NCI-H2107 treated with DMSO at 0.1 percent for 48 hours (cell line): ENCODE measurements around the gene ATG4C.
"Not testable (repeated sequence)": the region's sequence is repeated elsewhere in the genome, so short reads cannot be mapped to it uniquely, and the experiment has no call there.

Experiments
- DNase-seq: peaks from one replicate; lab custom pipeline; 2025; ENCODE audit not compliant: unreplicated experiment; lab: John Stamatoyannopoulos, UW

Gene ATG4C

DNA sequence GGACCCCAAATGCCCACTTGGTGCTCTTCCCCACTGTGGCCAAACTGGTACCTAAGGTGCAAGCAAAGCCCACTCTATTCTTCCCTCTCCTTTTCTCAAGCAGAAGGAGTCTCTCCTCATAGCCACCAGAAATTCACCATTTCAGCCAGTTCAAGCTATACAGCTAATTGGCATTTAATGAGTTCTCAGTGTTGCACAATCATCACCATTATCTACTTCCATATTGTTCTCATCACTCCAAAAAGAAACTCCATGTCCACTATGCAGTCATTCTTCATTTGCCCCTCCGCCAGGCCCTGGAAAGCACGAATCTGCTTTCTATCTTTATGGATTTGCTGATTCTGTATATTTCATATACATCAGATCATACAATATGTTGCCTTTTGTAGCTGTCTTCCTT lies 9.9 kb upstream of the ATG4C start:
- DNase-seq: no peak

DNA sequence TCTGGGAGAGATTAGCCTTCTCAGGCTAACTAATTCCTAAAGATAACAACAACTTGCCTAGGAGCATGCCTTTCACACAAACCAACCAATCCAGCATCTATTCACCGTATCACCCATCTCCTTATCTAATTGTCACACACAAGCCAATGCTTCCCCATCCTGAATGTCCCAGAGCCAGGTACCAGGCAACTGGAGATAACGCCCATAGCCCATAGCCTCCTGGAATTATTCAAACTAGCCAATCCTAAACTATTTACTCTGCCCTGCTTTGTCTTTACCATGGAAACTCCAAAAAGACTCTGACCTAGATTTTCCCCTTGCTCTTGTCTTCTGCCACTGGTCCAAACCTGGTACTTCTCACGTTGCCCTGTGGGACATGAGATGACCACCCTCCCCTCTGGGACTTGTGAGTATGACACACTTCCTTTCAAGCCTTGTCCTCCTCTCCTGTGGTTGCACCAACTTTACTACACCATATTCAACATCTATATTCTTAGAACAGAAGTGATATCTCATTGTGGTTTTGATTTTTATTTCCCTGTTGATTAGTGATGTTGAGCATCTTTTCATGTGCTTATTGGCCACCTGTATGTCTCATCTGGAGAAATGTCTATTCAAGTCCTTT lies 8.8 kb upstream of the ATG4C start:
- DNase-seq: no peak

DNA sequence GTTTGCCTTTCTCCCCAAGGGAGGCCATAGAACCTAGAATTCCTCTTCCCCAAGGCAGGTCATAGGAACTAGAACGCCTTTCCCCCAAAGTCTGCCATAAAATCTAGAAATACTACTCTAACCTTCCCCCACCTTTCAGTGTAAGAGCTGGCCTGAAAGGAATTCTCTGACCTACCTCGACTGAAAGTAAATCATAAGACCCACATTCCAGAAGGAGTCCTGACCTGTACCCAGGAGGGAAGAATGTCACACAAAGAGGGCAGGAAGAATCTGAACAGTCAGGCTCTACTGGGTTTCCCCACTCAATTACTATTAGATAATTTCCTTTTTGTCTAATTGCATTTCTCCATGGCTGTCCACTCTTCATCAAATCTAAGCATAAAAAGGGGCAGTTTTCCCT lies 5.7 kb upstream of the ATG4C start:
- DNase-seq: no peak

DNA sequence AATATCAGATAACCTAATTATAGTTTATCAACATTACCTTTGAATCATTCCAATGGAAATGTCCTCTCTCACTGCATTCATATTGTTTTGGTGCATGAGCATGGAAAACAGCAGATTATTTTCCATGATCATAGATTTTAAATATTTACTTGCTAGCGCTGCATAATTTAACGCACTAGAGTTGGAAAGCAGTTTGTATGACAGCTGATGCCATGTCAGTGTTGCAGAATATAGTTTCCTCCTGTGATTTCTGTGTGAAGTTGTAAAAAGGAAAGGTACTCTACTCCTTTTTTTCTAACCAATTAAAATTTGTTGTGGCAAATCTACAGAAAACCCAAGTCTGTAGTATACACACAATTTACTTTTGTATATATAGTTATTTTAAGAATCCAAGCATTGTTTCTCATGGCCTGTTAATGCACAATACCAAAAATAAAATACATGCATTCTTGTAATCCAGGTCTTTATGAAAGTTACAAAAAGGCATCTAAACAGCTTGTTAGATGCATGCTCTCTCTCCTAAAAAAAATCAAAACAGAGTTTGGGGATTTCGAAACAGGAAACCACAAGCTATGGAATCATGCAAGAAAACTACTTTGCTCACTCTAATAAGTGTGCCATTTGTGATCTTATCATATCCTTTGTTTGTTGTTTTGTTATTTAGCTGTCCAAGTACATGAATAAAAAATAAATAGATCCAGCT lies 1.9 kb upstream of the ATG4C start:
- no peak for DNase-seq

DNA sequence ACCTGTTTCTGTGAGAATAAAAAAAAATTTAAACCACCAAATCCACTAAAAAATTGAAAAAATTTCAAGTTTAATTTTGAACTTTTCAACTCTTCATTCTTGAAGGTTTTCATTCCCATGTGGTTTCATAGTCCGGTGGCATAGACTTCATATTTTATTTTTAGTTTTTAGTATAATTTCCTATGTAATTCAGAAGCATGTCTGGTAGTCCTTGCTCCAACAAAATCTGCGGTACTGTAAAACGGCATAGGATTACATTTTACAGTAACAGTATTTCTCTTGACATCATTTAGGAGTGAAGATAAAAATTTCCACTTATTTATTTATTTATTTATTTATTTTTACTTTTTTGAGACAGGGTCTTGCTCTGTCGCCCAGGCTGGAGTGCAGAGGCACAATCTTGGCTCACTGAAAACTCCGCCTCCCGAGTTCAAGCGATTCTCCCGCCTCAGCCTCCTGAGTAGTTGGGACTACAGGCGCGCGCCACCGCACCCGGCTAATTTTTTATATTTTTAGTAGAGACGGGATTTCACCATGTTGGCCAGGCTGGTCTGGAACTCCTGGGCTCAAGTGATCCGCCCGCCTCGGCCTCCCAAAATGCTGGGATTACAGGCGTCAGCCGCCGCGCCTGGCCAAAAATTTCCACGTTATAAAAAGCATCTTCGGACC lies 1.3 kb upstream of the ATG4C start:
- not testable (repeated sequence) for DNase-seq

DNA sequence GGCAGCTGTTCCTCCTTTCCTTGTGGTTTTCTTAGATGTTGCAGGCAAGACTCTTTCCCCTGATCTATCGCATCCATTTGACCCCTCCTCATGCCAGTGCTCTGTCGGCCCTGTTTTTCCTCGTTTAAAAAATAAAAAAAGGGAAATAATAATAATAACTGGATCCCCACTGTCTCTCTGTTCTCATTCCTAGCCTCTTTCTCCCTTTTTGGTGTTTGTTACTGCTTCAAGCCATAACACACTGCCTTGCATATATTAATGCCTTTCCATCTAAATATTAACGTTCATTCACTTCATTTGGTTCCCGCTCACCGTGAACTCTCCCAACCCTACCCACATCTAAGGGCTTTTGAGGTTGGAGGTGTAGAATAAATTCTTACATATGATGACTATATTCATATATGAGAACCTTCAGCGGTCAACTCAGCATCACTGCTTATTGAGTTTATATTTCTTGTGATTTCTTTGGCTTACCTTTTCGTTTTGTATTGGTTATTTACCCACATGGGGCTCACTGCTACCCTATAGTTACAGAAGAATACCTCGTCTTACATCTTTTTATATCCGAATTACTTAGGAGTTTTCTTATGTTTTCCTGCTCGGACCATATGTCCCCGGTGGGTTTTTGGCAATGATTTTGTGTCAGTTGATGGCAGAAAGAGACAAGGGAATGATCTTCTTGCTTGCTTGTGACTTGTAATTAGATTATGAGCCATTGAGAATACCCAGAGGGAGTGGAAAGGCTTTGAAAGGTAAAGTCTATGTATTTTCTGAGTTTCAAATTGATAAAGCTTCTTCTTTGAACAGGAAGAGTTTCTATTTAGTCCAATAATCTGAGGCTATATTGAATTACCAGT lies 805 bp downstream of the ATG4C start:
- peak; percentile 57 for DNase-seq

DNA sequence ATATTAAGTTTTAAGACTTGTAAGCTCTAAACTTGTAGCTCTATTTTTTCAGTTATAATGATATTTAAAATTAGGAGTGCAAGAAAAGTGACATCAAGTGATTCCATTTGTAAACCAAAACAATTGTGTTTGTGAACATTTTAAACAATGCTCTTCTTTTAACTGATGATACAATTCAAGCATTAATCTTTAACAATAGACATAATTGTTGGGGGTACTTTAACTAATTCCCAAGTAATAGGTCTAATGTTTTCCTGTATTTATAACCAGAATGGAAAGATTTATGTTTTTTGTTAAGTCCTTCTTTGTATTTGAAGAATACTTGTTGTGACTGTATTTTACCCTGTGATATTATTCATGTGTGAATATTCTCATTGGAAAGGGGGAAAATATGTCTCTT lies 6.8 kb downstream of the ATG4C start:
- no peak for DNase-seq

DNA sequence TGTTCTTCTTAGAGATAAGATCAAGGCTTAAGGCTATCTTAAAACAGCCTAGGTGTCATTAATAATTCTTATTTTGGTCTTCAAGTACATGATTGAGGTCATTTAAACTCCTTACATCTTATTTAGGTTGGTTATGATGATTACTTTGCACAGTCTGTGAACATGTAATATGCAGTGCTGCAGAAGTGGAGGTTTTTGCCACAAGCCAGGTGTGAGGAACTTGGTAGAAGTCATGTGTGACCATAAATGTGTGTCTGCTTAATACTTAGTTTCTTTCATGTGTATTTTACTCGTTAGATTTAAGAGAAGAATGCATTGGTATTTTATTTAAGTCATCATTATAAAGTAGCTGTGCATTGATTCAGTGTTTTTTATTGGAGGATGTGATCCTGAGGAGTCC lies 10.1 kb downstream of the ATG4C start:
- no peak for DNase-seq

DNA sequence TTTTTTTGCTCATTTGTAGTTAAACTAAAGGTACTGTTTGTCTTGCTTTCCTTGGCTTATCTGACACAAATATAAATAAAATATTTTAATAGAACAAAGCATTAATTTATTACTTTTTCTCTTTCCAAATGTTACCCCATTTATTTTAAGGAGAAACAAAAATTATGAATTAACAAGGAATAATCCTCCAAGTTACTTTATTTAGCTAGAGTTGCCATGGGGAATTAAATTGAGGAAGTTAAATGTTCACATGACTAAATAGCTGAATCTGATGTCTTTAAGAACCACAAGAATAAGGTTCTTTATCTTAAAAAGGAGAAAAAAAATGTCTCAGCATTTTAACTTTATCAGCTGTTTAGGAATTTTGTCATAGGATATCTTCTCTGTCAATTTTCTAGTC lies 12.3 kb downstream of the ATG4C start:
- DNase-seq: no peak

DNA sequence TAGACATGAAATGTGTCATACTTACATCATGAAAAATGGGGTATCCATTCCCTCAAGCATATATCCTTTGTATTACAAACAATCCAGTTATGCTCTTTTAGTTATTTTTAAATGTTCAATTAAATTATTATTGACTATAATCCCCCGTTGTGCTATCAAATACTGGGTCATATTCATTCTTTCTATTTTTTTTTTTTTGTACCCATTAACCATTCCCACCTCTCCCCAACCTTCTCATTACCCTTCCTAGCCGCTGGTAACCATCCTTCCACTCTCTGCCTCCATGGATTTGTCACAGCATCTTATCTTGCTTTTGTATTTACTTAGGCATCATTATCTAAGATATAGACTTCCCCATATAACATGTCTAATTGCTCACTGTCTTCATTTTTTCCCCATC lies 15.8 kb downstream of the ATG4C start:
- DNase-seq: no peak

DNA sequence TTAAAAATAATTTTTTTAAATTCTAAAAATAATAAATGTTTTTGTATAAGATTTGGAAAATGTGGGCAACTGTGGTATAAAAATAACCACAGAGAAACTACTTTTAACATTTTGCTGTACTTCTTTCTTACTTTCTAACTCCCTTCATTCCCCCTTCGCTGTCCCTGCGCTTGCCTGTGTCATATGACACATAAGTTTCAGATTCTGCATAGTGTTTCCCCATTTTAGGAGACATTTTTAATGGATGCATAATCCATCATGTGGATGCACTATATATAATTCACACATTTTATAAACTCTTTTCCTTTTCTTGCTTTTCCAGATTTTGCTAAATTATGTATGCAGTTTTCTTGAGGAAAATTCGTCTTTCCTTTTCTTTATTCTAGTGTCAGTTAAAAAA lies 16.3 kb downstream of the ATG4C start:
- DNase-seq: no peak

DNA sequence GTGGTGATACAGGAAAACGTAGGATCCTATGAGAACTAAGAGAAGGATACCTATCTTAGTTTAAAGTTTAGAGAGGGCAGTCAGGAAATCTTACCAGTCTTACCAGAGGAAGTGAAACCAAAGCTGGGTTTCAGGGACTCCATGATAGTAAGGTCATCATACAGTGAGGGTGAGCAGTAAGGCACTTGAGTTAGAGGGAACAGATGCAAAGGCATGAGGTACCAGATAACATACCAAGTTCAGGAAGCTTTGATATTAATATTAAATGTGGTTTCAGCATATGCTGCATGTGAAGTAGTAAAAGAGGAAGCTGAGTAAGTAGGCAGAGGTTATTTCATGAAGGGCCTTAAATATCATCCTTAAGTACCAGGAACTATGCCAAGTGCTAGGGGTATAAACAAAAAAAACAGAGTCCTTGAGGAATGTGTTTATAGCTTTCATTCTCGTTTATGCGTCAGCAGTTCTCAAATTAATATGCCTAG lies 16.9 kb downstream of the ATG4C start:
- no peak for DNase-seq

DNA sequence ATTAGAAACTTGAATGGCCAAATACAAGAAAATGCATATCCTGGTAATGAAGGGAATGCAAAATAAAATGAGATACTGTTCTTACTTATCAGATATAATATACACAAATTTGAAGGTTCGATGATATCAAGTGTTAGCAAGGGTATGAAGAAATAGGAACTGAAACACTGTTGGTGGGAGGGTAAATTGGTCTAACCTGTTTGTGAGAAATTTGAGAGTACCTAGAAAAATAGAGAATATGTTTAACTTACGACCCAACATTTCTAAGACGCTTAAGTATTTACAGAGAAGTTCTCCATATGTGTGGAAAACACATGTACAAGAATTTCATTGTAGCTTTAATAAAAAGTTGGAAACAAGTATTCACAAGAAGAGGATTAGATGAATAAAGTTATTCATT lies 25.9 kb downstream of the ATG4C start:
- no peak for DNase-seq

DNA sequence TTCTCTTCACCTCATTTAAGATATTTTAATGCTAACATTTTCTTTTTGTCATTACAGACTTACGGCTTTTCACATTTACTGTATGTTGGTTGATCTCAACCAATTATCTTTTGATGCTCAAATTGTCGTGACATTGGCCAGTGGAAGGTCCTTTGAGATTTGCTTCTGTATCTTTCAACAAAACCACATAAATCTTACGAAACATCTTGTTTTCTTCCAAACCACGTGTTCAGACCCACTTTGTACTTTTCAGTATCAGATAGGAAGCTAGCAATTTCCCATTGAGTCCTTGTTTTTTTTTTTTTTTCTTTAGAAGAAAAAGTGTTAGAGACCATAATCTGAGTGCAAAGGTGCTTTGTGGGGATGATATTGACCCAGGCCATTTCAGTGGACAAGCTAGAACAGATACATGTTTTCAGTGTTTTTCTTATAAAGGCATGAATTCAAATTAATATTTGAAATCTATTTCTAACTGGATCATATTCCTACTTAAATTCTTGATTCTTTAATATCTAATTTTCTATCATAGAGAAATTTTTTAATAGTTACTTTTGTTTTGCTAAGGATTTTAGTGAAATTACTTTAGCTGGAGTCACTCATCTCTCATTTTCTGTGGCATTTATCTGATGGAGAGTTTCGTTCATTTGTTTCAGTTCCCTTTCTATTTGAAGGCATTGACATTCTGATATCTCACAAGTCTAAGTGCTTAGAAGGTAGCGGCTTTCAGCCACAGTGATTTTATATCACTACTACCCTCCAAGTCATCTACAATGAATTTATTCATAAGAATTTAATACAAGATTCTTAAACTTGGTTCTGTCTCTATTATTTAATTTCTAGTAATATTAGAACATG lies 26.7 kb downstream of the ATG4C start:
- no peak for DNase-seq

DNA sequence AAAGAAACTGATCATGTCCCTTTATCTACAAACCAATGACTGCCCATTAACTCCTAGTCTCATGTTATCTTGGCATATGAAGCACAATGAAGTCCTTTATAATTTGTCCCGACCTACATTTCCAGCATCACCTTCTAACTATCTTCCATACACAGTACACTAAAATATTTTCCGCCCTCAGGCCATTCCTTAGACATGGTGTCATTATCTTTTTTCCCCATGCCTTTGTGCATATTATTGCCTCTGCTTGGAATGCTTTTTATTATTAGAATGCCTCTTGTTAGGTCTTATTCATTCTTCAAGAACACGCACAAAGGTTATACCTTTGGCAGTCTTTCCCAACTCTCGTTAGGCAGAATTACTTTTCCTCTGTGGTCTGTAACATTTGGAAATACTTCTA lies 39.6 kb downstream of the ATG4C start:
- no peak for DNase-seq

DNA sequence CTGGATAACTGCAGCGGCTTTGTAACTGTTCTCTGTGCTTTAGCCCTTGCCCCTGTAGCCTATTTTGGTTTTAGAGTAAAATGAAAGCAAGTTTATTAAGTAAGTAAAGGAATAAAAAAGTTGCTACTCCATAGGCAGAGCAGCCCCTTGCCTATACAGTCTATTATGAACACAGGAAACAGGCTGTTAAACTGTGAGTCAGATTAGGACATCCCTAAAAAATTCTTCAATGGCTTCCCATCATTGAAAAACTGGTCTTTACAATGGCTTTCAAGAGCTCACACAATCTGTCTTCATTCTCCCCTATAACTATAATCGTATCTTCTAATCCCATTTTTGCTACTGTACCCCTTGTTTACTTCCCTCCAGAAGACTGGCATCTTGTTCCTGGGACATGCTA lies 43.0 kb downstream of the ATG4C start:
- DNase-seq: no peak

DNA sequence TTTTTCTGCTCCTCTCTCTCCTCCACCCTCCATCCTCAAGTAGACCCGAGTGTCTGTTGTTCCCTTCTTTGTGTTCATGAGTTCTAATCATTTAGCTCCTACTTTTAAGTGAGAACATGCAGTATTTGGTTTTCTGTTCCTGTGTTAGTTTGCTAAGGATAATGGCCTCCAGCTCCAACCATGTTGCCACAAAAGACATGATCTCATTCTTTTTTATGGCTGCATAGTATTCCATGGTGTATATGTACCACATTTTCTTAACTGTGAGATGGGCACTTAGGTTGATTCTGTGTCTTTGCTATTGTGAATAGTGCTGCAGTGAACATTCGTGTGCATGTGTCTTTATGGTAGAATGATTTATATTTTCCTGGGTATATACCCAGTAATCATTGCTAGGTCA lies 43.9 kb downstream of the ATG4C start:
- not testable (repeated sequence) for DNase-seq

DNA sequence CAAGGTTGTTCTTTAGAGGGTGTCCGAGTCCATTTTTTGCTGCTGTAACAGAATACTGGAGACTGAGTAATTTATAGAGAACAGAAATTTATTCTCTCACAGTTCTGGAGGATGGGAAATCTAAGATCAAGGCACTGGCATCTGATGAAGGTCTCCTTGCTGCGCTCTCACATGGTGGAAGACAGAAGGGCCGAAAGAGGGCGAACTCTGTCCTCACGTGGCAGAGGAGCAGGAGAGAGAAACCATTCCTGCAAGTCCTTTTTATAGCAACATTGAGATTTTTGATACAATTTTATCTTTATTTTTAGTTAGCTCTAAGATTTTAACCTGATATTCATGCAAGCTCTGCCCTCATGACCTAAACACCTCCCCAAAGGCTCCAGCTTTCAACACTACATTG lies 48.3 kb downstream of the ATG4C start:
- DNase-seq: no peak

DNA sequence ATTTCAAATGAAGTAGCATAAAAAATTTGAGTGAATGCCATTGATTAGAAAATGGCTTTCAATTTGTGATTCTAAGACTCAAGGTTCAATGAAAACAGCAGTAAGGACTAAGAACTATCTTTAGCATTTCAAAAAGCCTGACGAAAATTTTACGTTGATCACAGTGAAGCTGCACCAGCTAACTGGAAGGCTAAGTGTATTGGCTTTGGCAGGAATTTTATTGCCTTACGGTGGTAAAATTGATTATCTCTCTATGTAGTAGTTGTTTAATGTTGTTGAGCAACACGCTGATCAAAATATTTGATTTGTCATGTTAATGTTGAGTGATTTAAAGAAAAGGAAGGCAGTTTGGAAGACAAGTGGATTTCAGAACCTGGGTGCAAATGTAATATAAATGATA lies 49.6 kb downstream of the ATG4C start:
- DNase-seq: no peak

DNA sequence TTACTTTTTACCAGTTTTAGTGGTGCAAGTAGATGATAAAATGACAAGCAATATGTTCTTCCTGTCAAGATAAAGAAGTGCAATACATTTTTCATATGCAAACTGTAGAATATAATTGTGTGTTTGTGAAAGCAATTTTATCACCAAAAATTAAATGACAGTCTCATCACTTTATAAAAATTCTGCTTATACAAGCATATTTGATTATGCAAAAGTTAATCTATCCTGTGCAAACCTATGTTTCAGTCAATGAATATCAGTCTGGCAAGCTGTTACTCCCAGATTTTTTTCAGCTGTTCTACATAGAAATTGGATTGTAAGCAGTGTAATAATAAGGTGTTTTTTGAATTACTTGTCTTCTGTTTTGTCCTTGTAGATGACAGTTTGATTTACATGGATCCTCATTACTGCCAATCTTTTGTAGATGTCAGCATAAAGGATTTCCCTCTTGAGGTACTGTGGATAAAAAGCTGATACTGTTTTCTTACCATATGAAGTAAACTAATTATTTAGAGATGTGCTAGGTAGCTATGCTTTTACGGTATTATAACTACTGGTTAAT lies 50.5 kb downstream of the ATG4C start:
- DNase-seq: no peak
